Activated naive CD4-positive, alpha-beta T cell treated with Interleukin-2 at 50 U/mL for 16 hours (primary cell): ENCODE results near the gene FASTKD1.
A peak's percentile ranks its signal among the peaks of the same experiment; 100 is the strongest.
"Not testable (repeated sequence)": the region's sequence is repeated elsewhere in the genome, so short reads cannot be mapped to it uniquely, and the experiment has no call there.

Experiments
- DNase-seq: peaks from one replicate; pipeline ENCODE4 v3.0.0-alpha.2; 2020

The FASTKD1 gene

GRCh38 chr2:169569948-169570347 lies 3.7 kb downstream of the FASTKD1 start:
- no peak for DNase-seq

DNA sequence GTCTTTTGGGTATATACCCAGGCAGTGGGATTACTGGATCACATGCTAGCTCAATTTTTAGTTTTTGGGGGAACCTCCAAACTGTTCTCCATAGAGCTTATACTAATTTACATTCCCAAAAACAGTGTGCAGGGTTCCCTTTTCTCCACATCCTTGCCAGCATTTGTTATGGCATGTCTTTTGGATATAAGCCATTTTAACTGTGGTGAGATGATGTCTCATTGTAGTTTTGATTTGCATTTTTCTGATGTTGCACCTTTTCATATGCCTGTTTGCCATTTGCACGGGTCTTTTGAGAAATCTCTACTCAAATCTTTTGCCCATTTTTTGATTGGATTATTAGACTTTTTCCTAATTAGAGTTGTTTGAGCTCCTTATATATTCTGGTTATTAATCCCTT lies 8.0 kb downstream of the FASTKD1 start:
- DNase-seq, result no peak

DNA sequence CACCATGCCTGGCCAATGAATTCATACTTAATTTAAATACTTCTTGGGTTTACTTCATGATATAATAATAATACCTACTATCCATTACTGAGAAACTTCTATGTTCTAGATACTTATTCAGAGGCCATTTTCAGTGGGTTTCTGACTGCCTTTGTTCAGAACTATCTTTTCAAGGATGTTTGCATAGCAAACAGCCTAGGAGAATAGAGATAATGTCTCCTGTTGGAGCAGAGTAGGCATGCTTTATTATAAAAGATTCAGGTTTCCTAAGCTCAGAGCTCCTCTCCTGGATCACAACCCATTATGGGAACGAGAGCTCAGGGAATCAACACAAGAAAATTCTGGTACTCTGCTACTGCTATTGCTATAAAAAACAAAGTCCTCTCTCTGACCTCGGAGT lies 11.1 kb downstream of the FASTKD1 start:
- no peak for DNase-seq

DNA sequence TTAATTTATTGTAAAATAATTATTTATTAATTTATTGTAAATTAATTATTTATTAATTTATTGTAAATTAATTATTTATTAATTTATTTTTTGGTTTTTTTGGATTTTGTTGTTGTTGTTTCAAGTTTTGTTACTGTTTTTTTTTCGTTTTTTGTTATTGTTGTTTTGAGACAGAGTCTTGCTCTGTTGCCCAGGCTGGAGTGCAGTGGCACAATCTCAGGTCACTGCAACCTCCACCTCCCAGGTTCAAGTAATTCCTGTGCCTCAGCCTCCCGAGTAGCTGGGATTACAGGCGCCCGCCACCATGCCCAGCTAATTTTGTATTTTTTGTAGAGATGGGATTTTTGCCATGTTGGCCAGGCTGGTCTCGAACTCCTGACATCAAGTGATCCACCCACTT lies 11.6 kb downstream of the FASTKD1 start:
- DNase-seq, result not testable (repeated sequence)

GRCh38 chr2:169561364-169561763 lies 12.3 kb downstream of the FASTKD1 start:
- DNase-seq, result no peak

DNA sequence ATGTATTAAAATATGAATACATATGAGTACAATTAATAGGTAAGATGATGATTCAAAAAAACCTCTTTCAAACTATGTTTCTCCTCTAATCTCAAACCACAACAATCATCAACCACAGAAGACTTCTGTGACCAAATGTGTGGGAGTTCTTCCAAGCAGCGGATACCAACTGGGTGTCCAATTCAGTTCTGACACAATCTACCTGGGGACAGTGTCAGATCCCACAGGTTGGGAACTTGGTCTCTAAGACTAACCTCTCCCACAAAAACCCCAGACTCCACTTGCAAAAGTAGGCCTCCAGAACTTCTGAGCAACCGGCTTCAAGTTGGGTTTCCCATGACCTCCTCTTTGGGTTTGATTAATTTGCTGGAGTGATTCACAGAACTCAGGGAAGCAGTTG lies 26.9 kb downstream of the FASTKD1 start:
- no peak for DNase-seq

DNA sequence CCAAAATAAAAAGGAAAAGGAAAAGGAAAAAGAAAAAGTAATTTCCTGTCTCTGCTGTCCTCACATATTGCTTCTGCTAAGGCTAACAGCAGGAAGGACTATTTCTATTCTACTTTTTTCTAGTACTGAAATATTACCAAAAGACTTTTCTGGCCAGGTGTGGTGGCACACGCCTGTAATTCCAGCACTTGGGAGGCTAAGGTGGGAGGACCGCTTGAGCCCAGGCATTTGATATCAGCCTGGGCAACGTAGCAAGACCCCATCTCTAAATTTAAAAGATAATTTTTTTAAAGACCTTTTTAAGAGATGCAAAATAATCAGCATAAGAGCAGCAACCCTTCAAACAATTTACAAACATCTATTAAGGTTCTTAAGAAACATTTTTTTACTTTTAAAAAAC lies 31.2 kb downstream of the FASTKD1 start:
- no peak for DNase-seq

GRCh38 chr2:169540146-169540545 lies 33.5 kb downstream of the FASTKD1 start:
- DNase-seq, result no peak

DNA sequence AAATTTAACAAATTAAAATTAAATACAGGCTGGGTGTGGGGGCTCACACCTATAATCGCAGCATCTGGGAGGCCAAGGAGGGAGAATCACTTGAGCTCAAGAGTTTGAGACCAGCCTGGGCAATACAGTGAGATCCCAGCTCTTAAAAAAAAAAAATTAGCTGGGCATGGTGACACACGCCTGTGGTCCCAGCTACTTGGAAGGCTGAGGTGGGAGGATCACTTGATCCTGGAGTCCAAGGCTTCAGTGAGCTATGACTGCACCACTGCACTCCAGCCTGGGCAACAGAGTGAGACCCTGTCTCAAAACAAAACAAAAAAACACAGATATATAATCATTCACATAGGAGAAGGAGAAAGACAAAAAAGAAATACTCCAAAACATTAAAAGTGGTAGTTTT lies 34.2 kb downstream of the FASTKD1 start:
- not testable (repeated sequence) for DNase-seq

- peak; percentile 74 for DNase-seq
Measured at GRCh38 chr2:169528271-169528701, 45.4 kb downstream of the FASTKD1 start.

DNA sequence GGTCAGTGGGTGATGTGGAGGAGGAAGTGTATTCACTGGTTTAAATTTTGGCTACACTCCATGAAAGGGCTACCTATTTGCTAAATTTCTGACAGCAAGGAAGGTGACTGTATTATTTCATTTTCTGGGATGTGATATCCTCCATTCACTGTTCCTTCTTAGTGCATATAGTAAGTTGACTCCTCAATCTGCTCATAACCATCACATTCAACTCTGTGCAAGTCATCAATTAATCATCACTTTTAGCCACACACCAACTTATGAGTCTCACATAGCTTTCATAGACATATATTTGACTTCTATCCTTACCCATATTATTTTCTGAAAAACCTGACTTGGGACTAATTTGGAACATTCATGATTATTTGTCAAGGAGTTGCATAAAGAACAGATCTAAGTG lies 47.2 kb downstream of the FASTKD1 start:
- no peak for DNase-seq

DNA sequence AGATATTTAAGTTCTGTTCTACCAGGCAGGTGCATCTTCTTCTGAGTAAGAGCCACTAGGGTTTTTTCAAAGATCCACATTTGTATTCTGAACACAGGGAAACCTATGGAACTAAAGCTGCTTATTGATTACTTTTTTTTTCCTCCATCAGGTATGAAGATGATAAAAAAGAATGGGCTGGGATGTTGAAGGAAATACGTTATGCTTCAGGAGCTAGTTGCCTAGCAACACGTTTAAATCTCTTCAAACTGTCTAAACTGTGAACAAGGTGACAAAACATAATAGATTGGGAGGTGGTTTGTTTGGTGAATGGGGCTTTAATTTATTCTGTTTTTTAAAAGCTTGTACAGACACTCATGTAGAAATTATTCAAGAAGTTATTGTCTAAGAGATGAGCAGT lies 48.2 kb downstream of the FASTKD1 start:
- DNase-seq, result no peak

DNA sequence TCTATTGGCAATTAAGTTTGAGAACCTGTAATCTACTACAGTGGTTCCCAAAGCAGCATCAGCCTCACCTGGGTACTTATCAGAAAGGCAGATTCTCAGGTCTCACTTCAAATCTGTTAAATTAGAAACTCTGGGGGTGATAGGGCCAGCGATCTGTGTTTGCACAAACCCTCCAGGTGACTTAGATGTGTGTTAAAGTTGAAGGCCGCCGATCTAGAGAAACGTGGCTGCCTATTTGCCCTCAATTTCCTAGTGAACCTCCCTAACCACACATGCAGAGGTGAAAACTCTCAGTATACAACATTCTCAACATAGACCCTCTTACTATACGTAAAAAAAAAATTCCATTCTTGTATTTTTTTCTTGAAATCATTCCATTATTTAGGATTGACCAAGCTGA lies 50.0 kb downstream of the FASTKD1 start:
- no peak for DNase-seq

DNA sequence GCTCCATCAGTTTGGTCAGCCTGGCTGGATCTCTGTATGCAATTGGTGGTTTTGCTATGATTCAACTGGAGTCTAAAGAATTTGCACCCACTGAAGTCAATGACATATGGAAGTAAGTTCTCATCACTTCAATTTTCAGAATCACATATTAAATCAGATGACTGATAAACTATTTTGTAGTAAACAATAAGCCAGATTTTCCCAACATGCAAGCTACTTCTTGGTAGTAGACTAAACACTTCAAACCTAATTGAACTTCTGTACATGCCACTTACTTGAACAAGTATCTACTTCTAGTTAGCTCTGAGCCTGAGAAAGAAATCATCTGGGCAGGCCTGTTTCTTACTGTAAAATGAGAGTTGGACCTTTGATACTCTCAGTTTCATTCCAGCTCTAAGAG lies 52.8 kb downstream of the FASTKD1 start:
- no peak for DNase-seq

- not testable (repeated sequence) for DNase-seq
Measured at GRCh38 chr2:169516488-169516995, 57.1 kb downstream of the FASTKD1 start.

DNA sequence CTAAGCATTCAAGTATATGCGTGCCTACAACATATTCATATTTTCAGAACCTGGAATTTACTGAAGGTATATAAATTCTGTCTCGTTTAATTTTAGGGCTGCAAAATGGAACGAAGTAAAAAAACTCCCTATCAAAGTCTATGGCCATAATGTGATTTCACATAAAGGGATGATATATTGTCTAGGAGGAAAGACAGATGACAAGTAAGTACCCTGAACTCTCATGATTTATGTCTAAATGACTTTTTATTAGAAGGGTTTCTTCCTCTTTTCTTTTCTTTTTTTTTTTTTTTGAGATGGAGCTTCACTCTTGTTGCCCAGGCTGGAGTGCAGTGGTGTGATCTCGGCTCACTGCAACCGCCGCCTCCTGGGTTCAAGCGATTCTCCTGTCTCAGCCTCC lies 58.9 kb downstream of the FASTKD1 start:
- not testable (repeated sequence) for DNase-seq

DNA sequence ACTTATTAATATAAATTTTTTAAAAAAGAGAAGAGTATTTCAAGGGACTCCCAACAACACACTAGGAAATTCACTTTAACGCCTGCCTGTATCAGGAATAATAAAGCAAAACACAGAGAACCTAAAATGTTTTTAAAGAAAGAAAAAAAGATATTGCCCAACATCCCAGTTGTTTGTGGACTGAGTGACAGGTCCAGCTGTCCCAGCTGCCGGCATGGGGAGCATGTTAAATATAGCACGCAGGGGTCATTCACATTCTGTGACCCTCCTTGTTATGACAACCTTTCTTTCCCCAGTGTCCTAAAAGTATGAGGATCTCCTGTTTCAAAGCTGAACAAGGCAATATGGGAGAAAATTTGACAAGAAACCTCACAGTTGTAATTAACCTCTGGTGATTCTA lies 59.7 kb downstream of the FASTKD1 start:
- no peak for DNase-seq

GRCh38 chr2:169513094-169513493 lies 60.6 kb downstream of the FASTKD1 start:
- no peak for DNase-seq

GRCh38 chr2:169512525-169512924 lies 61.1 kb downstream of the FASTKD1 start:
- no peak for DNase-seq

DNA sequence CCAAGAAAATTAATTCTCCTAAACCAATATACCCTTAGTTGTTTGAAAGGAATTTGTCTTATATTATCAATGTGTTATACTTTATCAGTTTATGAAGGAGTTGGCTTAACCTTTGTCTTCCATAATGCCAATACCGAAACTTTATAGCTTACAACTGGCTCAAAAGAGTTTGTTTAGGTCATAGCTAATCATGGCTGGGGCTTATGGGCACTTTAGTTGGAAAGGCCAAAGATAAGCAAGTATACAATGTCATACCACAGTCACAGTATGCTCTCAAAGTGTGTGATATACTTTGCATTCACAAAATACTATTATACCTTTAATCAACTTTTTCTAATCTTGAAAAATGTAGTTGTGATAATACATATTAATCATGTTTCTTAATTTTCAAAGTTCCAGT lies 61.8 kb downstream of the FASTKD1 start:
- no peak for DNase-seq

DNA sequence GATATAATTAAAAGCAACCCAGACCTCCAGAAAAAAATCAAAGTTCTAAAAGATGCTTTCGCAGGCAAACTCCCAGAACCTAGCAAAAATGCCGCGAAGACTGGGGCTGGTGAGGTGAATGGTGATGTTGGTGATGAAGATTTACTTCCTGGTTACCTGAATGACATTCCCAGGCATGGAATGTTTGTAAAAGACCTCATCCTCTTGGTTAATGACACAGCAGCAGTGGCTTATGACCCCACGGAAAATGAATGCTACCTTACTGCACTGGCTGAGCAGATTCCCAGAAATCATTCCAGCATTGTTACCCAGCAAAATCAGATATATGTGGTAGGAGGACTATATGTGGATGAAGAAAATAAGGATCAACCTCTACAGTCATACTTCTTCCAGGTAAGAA lies 63.2 kb downstream of the FASTKD1 start:
- no peak for DNase-seq

GRCh38 chr2:169509955-169510354 lies 63.7 kb downstream of the FASTKD1 start:
- no peak for DNase-seq

DNA sequence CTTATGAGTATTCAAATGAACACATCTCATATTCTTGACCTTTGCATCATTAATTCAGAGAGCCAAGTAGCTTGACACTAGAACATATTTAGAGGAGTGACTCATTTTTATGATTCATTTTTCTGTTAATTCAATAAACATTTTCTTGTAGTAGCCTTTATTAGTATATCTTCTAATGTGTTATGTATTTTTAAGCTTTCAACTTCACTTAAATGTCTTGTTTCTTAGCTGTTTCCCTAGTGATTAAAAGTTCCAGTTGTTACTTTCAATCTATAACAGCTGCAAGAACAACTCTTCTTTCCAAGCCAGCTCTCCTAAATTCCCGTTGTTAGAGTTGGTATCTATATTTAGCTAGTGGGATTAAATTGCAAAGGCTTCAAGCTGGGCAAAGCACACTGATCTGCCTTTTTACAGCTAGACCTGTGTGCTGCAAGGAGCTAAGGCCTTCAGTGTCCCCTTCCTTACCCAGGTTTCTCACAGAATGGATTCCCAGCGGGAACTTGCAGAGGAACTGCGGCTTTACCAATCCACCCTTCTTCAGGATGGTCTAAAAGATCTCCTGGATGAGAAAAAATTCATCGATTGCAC lies 64.3 kb downstream of the FASTKD1 start, which contains the start of gene KLHL41:
Gene KLHL41 (plus strand): TSS at position 405 of the 588 bp plus-strand sequence. CDS start 77 bp downstream, at position 482.
- no peak for DNase-seq

DNA sequence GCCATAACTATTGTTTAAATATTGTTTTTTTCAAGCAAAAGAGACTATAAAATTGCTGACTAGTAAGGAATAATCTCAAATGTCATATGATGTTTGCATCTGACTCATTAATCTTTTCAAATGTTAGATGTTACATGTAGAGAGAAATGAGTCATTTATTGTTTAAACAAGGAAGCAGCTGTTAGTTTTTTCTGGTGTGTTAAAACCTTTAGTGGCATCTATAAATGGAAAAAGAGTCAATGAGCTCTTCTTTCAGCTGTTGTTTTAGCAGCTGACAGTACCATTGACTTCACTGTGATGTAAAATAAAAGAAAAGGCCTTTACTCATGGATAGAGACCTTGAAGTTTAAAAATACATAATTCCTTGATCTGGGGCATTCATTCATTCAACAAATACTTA lies 66.0 kb downstream of the FASTKD1 start:
- DNase-seq, result no peak

- no peak for DNase-seq
Measured at GRCh38 chr2:169504651-169505050, 69.0 kb downstream of the FASTKD1 start.
